ACHN (cell line): ENCODE results near the gene CNBP.
A peak's percentile ranks its signal among the peaks of the same experiment; 100 is the strongest.
"Not testable (repeated sequence)": the region's sequence is repeated elsewhere in the genome, so short reads cannot be mapped to it uniquely, and the experiment has no call there.

Source experiments
- DNase-seq: peaks from one replicate; pipeline ENCODE4 v3.0.0-alpha.2; 2015
- in situ Hi-C: cut with HindIII; loops from 2 replicates; pipeline ENCODE4 v1.10.0; 2017; ENCODE audit warnings: low sequenced_read_pairs, low pct_ligation_motif_present, low pct_unique_long_range_greater_than_20kb

Gene CNBP

GRCh38 chr3:129144786-129145185 lies 38.9 kb downstream of the CNBP start:
- no peak for DNase-seq
- in situ Hi-C loops: no loop called here

- DNase-seq: not testable (repeated sequence)
These were observed 42.7 kb downstream of the CNBP start for GRCh38 chr3:129141011-129141410.

GRCh38 chr3:129139911-129140310 lies 43.8 kb downstream of the CNBP start:
- in situ Hi-C loops: no loop called here
- DNase-seq: no peak

More at GRCh38 chr3:129141011-129141410, 42.7 kb downstream of the CNBP start:
- in situ Hi-C loops: not testable (repeated sequence)

GRCh38 chr3:129136275-129136674 lies 47.4 kb downstream of the CNBP start:
- DNase-seq, in situ Hi-C loops: not testable (repeated sequence)

GRCh38 chr3:129132097-129132866 lies 51.4 kb downstream of the CNBP start:
- no peak for DNase-seq
- in situ Hi-C loops: no loop called here

- DNase-seq: no peak
- in situ Hi-C loops: no loop called here
These were observed 52.1 kb downstream of the CNBP start for GRCh38 chr3:129131465-129132088.

- DNase-seq: no peak
- in situ Hi-C loops: no loop called here
These were observed 53.3 kb downstream of the CNBP start for GRCh38 chr3:129130291-129130813.

GRCh38 chr3:129128357-129129155 lies 55.1 kb downstream of the CNBP start:
- DNase-seq: no peak
- in situ Hi-C loops: no loop called here

- no peak for DNase-seq
- in situ Hi-C loops: no loop called here
These were observed 56.9 kb downstream of the CNBP start for GRCh38 chr3:129126726-129127280.

GRCh38 chr3:129123314-129124060 lies 60.2 kb downstream of the CNBP start:
- no peak for DNase-seq
- in situ Hi-C loops: no loop called here

- in situ Hi-C loops: no loop called here
These were observed 61.2 kb downstream of the CNBP start for GRCh38 chr3:129122412-129123011.

GRCh38 chr3:129121792-129122411 lies 61.8 kb downstream of the CNBP start, which contains the start of gene RAB43:
RAB43 (minus strand) TSS chr3:129121804; CDS start chr3:129121489, 315 bp downstream.
- in situ Hi-C loops: no loop called here
- peak; percentile 72 for DNase-seq

More at GRCh38 chr3:129122412-129123011, 61.2 kb downstream of the CNBP start:
- DNase-seq: no peak

GRCh38 chr3:129121016-129121791 lies 62.5 kb downstream of the CNBP start:
- no peak for DNase-seq
- in situ Hi-C loops: no loop called here

- peak; percentile 79 for DNase-seq
- in situ Hi-C loops: no loop called here
These were observed 63.3 kb downstream of the CNBP start for GRCh38 chr3:129120254-129121004.

- no peak for DNase-seq
- in situ Hi-C loops: no loop called here
These were observed 64.2 kb downstream of the CNBP start for GRCh38 chr3:129119365-129120100.
